NT2/D1 (cell line): ENCODE data around the gene LIME1.
"Not testable (repeated sequence)": the region's sequence is repeated elsewhere in the genome, so short reads cannot be mapped to it uniquely, and the experiment has no call there.

Experiments used
- DNase-seq: peaks from one replicate; pipeline ENCODE4 v3.0.0-alpha.2; 2011; ENCODE audit warnings: low read depth, low spot score
- H3K27me3 ChIP-seq: 2 replicates; pipeline ENCODE4 v1.6.0; 2011; ENCODE audit warnings: mild to moderate bottlenecking; ENCODE audit not compliant: insufficient read length, insufficient read depth
- H3K36me3 ChIP-seq: 2 replicates; pipeline ENCODE4 v1.6.1; 2011; ENCODE audit warnings: mild to moderate bottlenecking, low read length, mixed read lengths; ENCODE audit not compliant: insufficient read depth, insufficient read length
- H3K4me1 ChIP-seq: 2 replicates; pipeline ENCODE4 v1.5.1; 2011; ENCODE audit not compliant: insufficient read depth, insufficient read length
- H3K4me3 ChIP-seq: 2 replicates; pipeline ENCODE4 v1.5.1; 2011; ENCODE audit warnings: low read depth; ENCODE audit not compliant: insufficient read length
- H3K9ac ChIP-seq: 2 replicates; pipeline ENCODE4 v1.6.0; 2011; ENCODE audit warnings: low read depth; ENCODE audit not compliant: insufficient read length
- H3K9me3 ChIP-seq: 2 replicates; pipeline ENCODE4 v1.5.1; 2011; ENCODE audit warnings: mild to moderate bottlenecking, low read length; ENCODE audit not compliant: insufficient read depth
- SUZ12 ChIP-seq: IDR thresholded peaks from 2 replicates; pipeline ENCODE4 v1.6.1; 2011; ENCODE audit not compliant: insufficient read length, insufficient read depth; ENCODE audit errors: extremely low read depth
- YY1 ChIP-seq: IDR thresholded peaks from 2 replicates; pipeline ENCODE4 v1.6.1; 2011; ENCODE audit not compliant: insufficient read length, insufficient read depth
- ZNF274 ChIP-seq: IDR thresholded peaks from 2 replicates; pipeline ENCODE4 v1.6.1; 2011; ENCODE audit warnings: mild to moderate bottlenecking, low read depth, low read length

The LIME1 gene

GRCh38 chr20:63718996-63719395, 17.5 kb upstream of the LIME1 start:
- Histone ChIP-seq H3K9me3 (peaks cover 14% of the 10 kb centered on the region; the same call in 1 of the 2 replicates), H3K4me3 (no peak overlapping the region), H3K4me1 (no peaks in the 10 kb centered on the region), H3K9ac (no peak overlapping the region), H3K27me3 (no peaks in the 10 kb centered on the region), H3K36me3 (peaks cover 59% of the 10 kb centered on the region)
- TF ChIP-seq SUZ12: no peak
- no peak for TF ChIP-seq ZNF274
- TF ChIP-seq YY1: no peak
- DNase-seq: no peak

- DNase-seq, H3K4me1 ChIP-seq, H3K4me3 ChIP-seq, H3K27me3 ChIP-seq, H3K9ac ChIP-seq: not testable (repeated sequence)
- Histone ChIP-seq H3K9me3 (peaks cover 16% of the 10 kb centered on the region), H3K36me3 (peaks cover 43% of the 10 kb centered on the region)
Observed at GRCh38 chr20:63722967-63723622, 13.4 kb upstream of the LIME1 start.

- H3K4me3 ChIP-seq, DNase-seq, H3K9me3 ChIP-seq, H3K9ac ChIP-seq, H3K4me1 ChIP-seq, H3K27me3 ChIP-seq: not testable (repeated sequence)
- peaks cover 59% of the 10 kb centered on the region for H3K36me3 ChIP-seq
Observed at GRCh38 chr20:63730189-63730733, 6.2 kb upstream of the LIME1 start.

GRCh38 chr20:63731410-63731809, 5.1 kb upstream of the LIME1 start:
- Histone ChIP-seq H3K9ac (no peak overlapping the region), H3K4me3 (no peak overlapping the region), H3K36me3 (peaks cover 66% of the 10 kb centered on the region), H3K27me3 (no peaks in the 10 kb centered on the region), H3K9me3 (no peaks in the 10 kb centered on the region), H3K4me1 (no peaks in the 10 kb centered on the region)
- no peak for DNase-seq
- TF ChIP-seq YY1: no peak
- no peak for TF ChIP-seq SUZ12
- no peak for TF ChIP-seq ZNF274

- no peaks in the 10 kb centered on the region for H3K27me3 ChIP-seq
- peaks cover 72% of the 10 kb centered on the region for H3K36me3 ChIP-seq
- no peaks in the 10 kb centered on the region for H3K9me3 ChIP-seq
- H3K9ac ChIP-seq: no peak overlapping the region
- no peak for TF ChIP-seq YY1
- peaks cover 4% of the 10 kb centered on the region for H3K4me1 ChIP-seq
- DNase-seq: no peak
- no peak overlapping the region for H3K4me3 ChIP-seq
Observed at GRCh38 chr20:63732118-63733095, 4.1 kb upstream of the LIME1 start.

GRCh38 chr20:63733117-63733516, 3.3 kb upstream of the LIME1 start:
- H3K4me1 ChIP-seq: peaks cover 4% of the 10 kb centered on the region
- H3K36me3 ChIP-seq: peaks cover 74% of the 10 kb centered on the region
- H3K27me3 ChIP-seq: no peaks in the 10 kb centered on the region
- H3K9ac ChIP-seq: no peak overlapping the region
- H3K4me3 ChIP-seq: no peak overlapping the region
- DNase-seq: no peak
- TF ChIP-seq YY1: no peak
- TF ChIP-seq SUZ12: no peak
- no peak for TF ChIP-seq ZNF274
- H3K9me3 ChIP-seq: no peaks in the 10 kb centered on the region

GRCh38 chr20:63733579-63734081, 2.8 kb upstream of the LIME1 start:
- Histone ChIP-seq H3K27me3 (no peaks in the 10 kb centered on the region), H3K4me1 (peaks cover 9% of the 10 kb centered on the region), H3K9me3 (no peaks in the 10 kb centered on the region), H3K4me3 (no peak overlapping the region), H3K36me3 (peaks cover 79% of the 10 kb centered on the region), H3K9ac (no peak overlapping the region)
- DNase-seq: no peak
- no peak for TF ChIP-seq ZNF274
- TF ChIP-seq YY1: no peak
- TF ChIP-seq SUZ12: no peak
